SU-DHL-6 (cell line): Measurements from ENCODE around the gene ADAMTS14.

ENCODE experiments used
- H2AFZ ChIP-seq: fragments of 200-600 bp; sonication (generic); 2 replicates; pipeline ENCODE4 v1.6.1; 2014; ENCODE audit warnings: low read depth, mild to moderate bottlenecking, moderate library complexity, mixed read lengths, antibody characterized with exemption, low read length; ENCODE audit not compliant: severe bottlenecking
- H3F3A ChIP-seq: fragments of 200-600 bp; shearing (Covaris generic); 2 replicates; pipeline ENCODE4 v1.6.0; 2016; ENCODE audit warnings: antibody characterized with exemption, mild to moderate bottlenecking; ENCODE audit not compliant: insufficient read depth
- H3K27ac ChIP-seq: fragments of 200-600 bp; sonication (generic); 2 replicates; pipeline ENCODE4 v1.5.1; 2016; ENCODE audit warnings: low read depth, mild to moderate bottlenecking, low read length, moderate library complexity, mixed read lengths
- H3K27me3 ChIP-seq: fragments of 200-600 bp; sonication (generic), shearing (Covaris generic); 2 replicates; pipeline ENCODE4 v1.6.0; 2014; ENCODE audit warnings: mild to moderate bottlenecking, low read length
- H3K36me3 ChIP-seq: fragments of 200-600 bp; sonication (generic); 2 replicates; pipeline ENCODE4 v1.6.1; 2014; ENCODE audit warnings: mild to moderate bottlenecking, low read length, mixed read lengths
- H3K4me2 ChIP-seq: fragments of 300-600, 200-600 bp; shearing (Covaris generic), sonication (generic); 2 replicates; pipeline ENCODE4 v1.6.0; 2014; ENCODE audit warnings: low read length, low read depth, mild to moderate bottlenecking; ENCODE audit not compliant: poor library complexity, severe bottlenecking
- H3K4me3 ChIP-seq: fragments of 200-600 bp; sonication (generic); 2 replicates; pipeline ENCODE4 v1.5.1; 2014; ENCODE audit warnings: antibody characterized with exemption, low read length, mild to moderate bottlenecking, mixed read lengths; ENCODE audit not compliant: insufficient read depth, poor library complexity, severe bottlenecking
- H3K79me2 ChIP-seq: fragments of 200-600 bp; sonication (generic); 2 replicates; pipeline ENCODE4 v1.6.1; 2014; ENCODE audit warnings: mild to moderate bottlenecking, low read length, moderate library complexity; ENCODE audit not compliant: insufficient read depth
- H3K9ac ChIP-seq: fragments of 200-600 bp; sonication (generic); 2 replicates; pipeline ENCODE4 v1.7.0; 2014; ENCODE audit warnings: mild to moderate bottlenecking, low read length
- H3K9me2 ChIP-seq: fragments of 200-600 bp; sonication (generic); replicated peaks from 2 replicates; pipeline ENCODE4 v1.6.1; 2014; ENCODE audit warnings: low read length; ENCODE audit not compliant: insufficient read depth
- H3K9me3 ChIP-seq: fragments of 200-600 bp; sonication (generic); 2 replicates; pipeline ENCODE4 v1.6.1; 2014; ENCODE audit warnings: low read length, mixed read lengths; ENCODE audit not compliant: insufficient read depth
- H4K20me1 ChIP-seq: fragments of 200-600 bp; sonication (generic); 2 replicates; pipeline ENCODE4 v1.6.1; 2014; ENCODE audit warnings: low read depth, mild to moderate bottlenecking, antibody characterized with exemption, low read length, moderate library complexity, mixed read lengths
- CTCF ChIP-seq: fragments of 200-600 bp; sonication (generic); IDR thresholded peaks from one replicate; pipeline ENCODE4 v1.5.1; 2017; ENCODE audit warnings: antibody characterized with exemption, mild to moderate bottlenecking, low read length, moderate library complexity; ENCODE audit not compliant: insufficient read depth, poor library complexity, severe bottlenecking
- EZH2phosphoT487 ChIP-seq: fragments of 200-600 bp; sonication (generic), shearing (Covaris generic); conservative IDR thresholded peaks from 2 replicates; pipeline ENCODE4 v1.6.1; 2018; ENCODE audit warnings: mild to moderate bottlenecking, antibody characterized with exemption, low read length, moderate library complexity, mixed read lengths

The ADAMTS14 gene

GRCh38 chr10:70679498-70679897 is 7.2 kb downstream of the ADAMTS14 start:
- Histone ChIP-seq H3K79me2 (no peaks in the 10 kb centered on the region), H3K4me2 (no peak overlapping the region), H3K27ac (no peak overlapping the region), H3K9me3 (no peaks in the 10 kb centered on the region), H3K4me3 (no peak overlapping the region), H3K9ac (no peak overlapping the region), H4K20me1 (no peaks in the 10 kb centered on the region), H3K9me2 (no peaks in the 10 kb centered on the region), H3K27me3 (no peaks in the 10 kb centered on the region), H3K36me3 (no peaks in the 10 kb centered on the region), H2AFZ (no peak overlapping the region), H3F3A (no peaks in the 10 kb centered on the region)
- TF ChIP-seq EZH2phosphoT487, result no peak

- no peaks in the 10 kb centered on the region for H3K79me2 ChIP-seq
- H3K27ac ChIP-seq, result no peak overlapping the region
- H3K27me3 ChIP-seq, result no peaks in the 10 kb centered on the region
- H3K4me2 ChIP-seq, result no peak overlapping the region
- TF ChIP-seq CTCF (no peak), EZH2phosphoT487 (no peak)
- H3K9ac ChIP-seq, result no peak overlapping the region
- no peaks in the 10 kb centered on the region for H3F3A ChIP-seq
- no peaks in the 10 kb centered on the region for H4K20me1 ChIP-seq
- no peak overlapping the region for H3K4me3 ChIP-seq
- H2AFZ ChIP-seq, result no peak overlapping the region
- H3K9me2 ChIP-seq, result no peaks in the 10 kb centered on the region
- no peaks in the 10 kb centered on the region for H3K9me3 ChIP-seq
- no peaks in the 10 kb centered on the region for H3K36me3 ChIP-seq
These were observed 8.8 kb downstream of the ADAMTS14 start for GRCh38 chr10:70680899-70681730.

GRCh38 chr10:70681731-70682005 is 9.4 kb downstream of the ADAMTS14 start:
- Histone ChIP-seq H3K9me2 (no peaks in the 10 kb centered on the region), H3K4me3 (no peak overlapping the region), H3K9ac (no peak overlapping the region), H3K9me3 (no peaks in the 10 kb centered on the region), H3K4me2 (no peak overlapping the region), H3K79me2 (no peaks in the 10 kb centered on the region), H3K36me3 (no peaks in the 10 kb centered on the region), H3K27ac (no peak overlapping the region), H4K20me1 (no peaks in the 10 kb centered on the region), H3F3A (no peaks in the 10 kb centered on the region), H3K27me3 (no peaks in the 10 kb centered on the region), H2AFZ (no peak overlapping the region)
- TF ChIP-seq CTCF (no peak), EZH2phosphoT487 (no peak)

- Histone ChIP-seq H4K20me1 (no peaks in the 10 kb centered on the region), H3K36me3 (no peaks in the 10 kb centered on the region), H3K27me3 (no peaks in the 10 kb centered on the region), H3K27ac (no peak overlapping the region), H3K9ac (no peak overlapping the region), H2AFZ (no peak overlapping the region), H3F3A (no peaks in the 10 kb centered on the region), H3K9me3 (no peaks in the 10 kb centered on the region), H3K9me2 (no peaks in the 10 kb centered on the region), H3K79me2 (no peaks in the 10 kb centered on the region), H3K4me2 (no peak overlapping the region), H3K4me3 (no peak overlapping the region)
- TF ChIP-seq EZH2phosphoT487 (no peak), CTCF (no peak)
These were observed 10.8 kb downstream of the ADAMTS14 start for GRCh38 chr10:70682920-70683600.
